Nephron (organoid): Measurements from ENCODE around the gene AFAP1L1.

Source experiments
- H3K27ac Mint-ChIP-seq, 3 experiments: 2 replicates each; pipeline ENCODE4 v1.8.0; 2020; ENCODE audit warnings: mixed read lengths in 3 of 3, mild to moderate bottlenecking in 2 of 3, moderate library complexity in 1 of 3
- H3K27me3 Mint-ChIP-seq: 2 replicates; pipeline ENCODE4 v1.8.0; 2021; ENCODE audit warnings: low read depth, mild to moderate bottlenecking, moderate library complexity, mixed read lengths
- H3K36me3 Mint-ChIP-seq: 2 replicates; pipeline ENCODE4 v1.8.0; 2020; ENCODE audit warnings: low read depth, mixed read lengths
- H3K4me1 Mint-ChIP-seq: 2 replicates; pipeline ENCODE4 v1.8.0; 2020; ENCODE audit warnings: mixed read lengths
- H3K4me3 Mint-ChIP-seq, 3 experiments: 2 replicates each; pipeline ENCODE4 v1.8.0; 2020; ENCODE audit warnings: mild to moderate bottlenecking in 3 of 3, mixed read lengths in 3 of 3, moderate library complexity in 2 of 3
- H3K9me3 Mint-ChIP-seq: 2 replicates; pipeline ENCODE4 v1.8.0; 2020; ENCODE audit warnings: mixed read lengths
- TF ChIP-seq, protein P1 (sequence below), 3 experiments: fragments of 200-600 bp; sonication (generic); IDR thresholded peaks; one replicate each; pipeline ENCODE4 v1.5.0; 2021; ENCODE audit warnings: antibody characterized with exemption in 3 of 3; ENCODE audit not compliant: unreplicated experiment in 3 of 3

Gene AFAP1L1

DNA sequence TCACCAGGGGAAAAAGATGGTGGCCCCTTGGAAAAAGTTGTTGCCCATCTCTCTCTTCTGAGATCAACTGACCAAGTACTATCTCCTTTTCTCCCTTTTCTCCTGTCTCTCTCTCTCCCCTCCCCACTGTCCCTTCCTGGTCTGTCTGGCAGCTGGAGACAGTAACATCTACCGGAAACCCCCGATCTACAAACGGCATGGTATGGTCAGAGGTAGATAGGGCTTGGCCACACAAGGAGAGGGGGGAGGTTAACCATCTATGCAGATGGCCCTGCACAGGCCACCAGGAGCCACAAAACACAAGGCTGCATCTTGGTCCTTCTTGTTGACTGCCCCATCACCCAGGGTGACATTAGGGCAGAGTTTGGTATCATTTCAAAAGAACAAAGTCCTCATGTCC is 29.3 kb upstream of the AFAP1L1 start:
- Mint-ChIP-seq H3K27ac (no peak overlapping the region), H3K27me3 (peaks cover 46% of the 10 kb centered on the region), H3K4me1 (peaks cover 2% of the 10 kb centered on the region), H3K9me3 (no peaks in the 10 kb centered on the region), H3K36me3 (no peaks in the 10 kb centered on the region), H3K4me3 (no peak overlapping the region)
- TF ChIP-seq, protein P1, sequence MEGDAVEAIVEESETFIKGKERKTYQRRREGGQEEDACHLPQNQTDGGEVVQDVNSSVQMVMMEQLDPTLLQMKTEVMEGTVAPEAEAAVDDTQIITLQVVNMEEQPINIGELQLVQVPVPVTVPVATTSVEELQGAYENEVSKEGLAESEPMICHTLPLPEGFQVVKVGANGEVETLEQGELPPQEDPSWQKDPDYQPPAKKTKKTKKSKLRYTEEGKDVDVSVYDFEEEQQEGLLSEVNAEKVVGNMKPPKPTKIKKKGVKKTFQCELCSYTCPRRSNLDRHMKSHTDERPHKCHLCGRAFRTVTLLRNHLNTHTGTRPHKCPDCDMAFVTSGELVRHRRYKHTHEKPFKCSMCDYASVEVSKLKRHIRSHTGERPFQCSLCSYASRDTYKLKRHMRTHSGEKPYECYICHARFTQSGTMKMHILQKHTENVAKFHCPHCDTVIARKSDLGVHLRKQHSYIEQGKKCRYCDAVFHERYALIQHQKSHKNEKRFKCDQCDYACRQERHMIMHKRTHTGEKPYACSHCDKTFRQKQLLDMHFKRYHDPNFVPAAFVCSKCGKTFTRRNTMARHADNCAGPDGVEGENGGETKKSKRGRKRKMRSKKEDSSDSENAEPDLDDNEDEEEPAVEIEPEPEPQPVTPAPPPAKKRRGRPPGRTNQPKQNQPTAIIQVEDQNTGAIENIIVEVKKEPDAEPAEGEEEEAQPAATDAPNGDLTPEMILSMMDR (IDR thresholded peaks at IDR 0.05; ENCODE audit: unreplicated experiment in 3 of 3): no peak

DNA sequence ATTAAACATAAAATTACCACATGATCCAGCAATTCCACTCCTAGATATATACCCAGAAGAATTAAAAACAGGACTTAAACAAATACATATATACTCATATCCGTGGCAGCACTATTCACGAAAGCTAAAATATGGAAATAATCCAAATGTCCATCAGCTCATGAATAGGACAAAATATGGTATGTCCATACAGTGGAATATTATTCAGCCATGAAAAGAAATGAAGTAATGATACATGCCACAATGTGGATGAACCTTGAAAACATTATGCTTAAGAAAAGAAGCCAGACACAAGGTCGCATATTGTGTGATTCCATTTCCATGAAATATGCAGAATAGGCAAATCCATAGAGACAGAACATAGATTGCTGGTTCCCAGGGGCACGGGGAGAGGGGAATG is 24.8 kb upstream of the AFAP1L1 start:
- Mint-ChIP-seq H3K9me3 (no peaks in the 10 kb centered on the region), H3K36me3 (no peaks in the 10 kb centered on the region), H3K4me3 (no peak overlapping the region), H3K4me1 (no peaks in the 10 kb centered on the region), H3K27ac (no peak overlapping the region), H3K27me3 (peaks cover 28% of the 10 kb centered on the region)
- TF ChIP-seq, protein P1 (IDR thresholded peaks at IDR 0.05; ENCODE audit: unreplicated experiment in 3 of 3): no peak

DNA sequence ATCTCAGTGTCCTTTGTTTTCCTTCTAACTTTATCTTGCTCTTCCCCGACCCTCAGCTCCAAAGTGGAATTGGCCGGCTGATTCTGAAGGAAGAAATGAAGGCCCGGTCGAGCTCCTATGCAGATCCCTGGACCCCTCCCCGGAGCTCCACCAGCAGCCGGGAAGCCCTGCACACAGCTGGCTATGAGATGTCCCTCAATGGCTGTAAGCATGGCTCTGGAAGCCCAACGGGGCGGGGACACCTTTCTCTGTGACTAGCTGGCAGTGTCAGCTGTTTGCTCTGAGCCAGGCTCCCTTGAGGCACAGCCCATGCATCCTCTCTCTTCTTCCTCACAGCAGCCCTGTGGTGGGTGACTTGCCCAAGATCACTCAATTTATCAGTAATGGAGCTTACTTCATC is 23.9 kb upstream of the AFAP1L1 start:
- no peaks in the 10 kb centered on the region for H3K36me3 Mint-ChIP-seq
- peaks cover 21% of the 10 kb centered on the region for H3K27me3 Mint-ChIP-seq
- no peak overlapping the region for H3K27ac Mint-ChIP-seq
- H3K4me1 Mint-ChIP-seq: no peaks in the 10 kb centered on the region
- H3K9me3 Mint-ChIP-seq: no peaks in the 10 kb centered on the region
- TF ChIP-seq, protein P1 (IDR thresholded peaks at IDR 0.05; ENCODE audit: unreplicated experiment in 3 of 3): no peak
- no peak overlapping the region for H3K4me3 Mint-ChIP-seq

DNA sequence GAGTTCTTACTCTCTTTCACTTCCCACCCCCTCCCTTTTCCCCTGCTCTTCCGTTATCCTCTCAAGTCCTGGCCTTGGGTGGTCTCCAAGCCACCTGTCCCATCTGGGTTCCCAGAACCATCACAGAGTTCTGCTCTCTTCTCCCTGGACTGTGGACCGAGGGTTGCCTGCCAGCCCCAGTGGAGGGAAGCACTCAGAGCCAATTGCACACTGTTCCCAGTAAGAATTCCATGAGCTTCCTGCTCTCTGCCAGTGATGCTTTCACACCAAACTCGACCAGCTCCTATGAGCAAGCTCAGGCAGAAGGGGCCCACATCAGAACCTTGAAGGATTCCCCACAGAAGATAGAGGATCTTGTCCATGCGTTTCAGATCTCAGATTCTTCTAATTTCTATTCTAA is 20.1 kb upstream of the AFAP1L1 start:
- Mint-ChIP-seq H3K9me3 (no peaks in the 10 kb centered on the region), H3K27ac (no peak overlapping the region), H3K36me3 (no peaks in the 10 kb centered on the region), H3K4me1 (no peaks in the 10 kb centered on the region), H3K27me3 (peaks cover 25% of the 10 kb centered on the region), H3K4me3 (no peak overlapping the region)
- TF ChIP-seq, protein P1 (IDR thresholded peaks at IDR 0.05; ENCODE audit: unreplicated experiment in 3 of 3): no peak

DNA sequence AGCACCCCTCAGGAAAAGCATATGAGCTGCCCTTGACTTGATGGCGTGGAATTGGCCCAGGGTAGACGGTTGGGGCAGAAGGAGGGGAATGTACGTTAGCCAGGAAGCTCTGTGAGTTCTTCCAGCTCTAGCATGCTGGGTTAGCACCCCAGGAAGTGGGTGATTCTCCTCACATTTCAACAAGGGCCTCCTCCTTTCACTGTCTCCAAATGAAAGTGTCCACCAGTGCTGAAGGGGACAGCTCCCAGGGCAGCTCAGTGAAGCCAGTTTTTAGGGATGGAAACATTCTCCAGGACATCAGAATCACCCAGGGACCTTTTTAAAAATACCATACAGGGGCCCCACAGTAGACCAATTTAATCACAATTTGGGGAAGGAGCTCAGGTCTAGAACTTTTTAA is 17.2 kb upstream of the AFAP1L1 start:
- Mint-ChIP-seq H3K27ac (no peak overlapping the region), H3K36me3 (no peaks in the 10 kb centered on the region), H3K27me3 (peaks cover 23% of the 10 kb centered on the region), H3K4me1 (no peaks in the 10 kb centered on the region), H3K9me3 (no peaks in the 10 kb centered on the region), H3K4me3 (no peak overlapping the region)
- TF ChIP-seq, protein P1 (IDR thresholded peaks at IDR 0.05; ENCODE audit: unreplicated experiment in 3 of 3): no peak

DNA sequence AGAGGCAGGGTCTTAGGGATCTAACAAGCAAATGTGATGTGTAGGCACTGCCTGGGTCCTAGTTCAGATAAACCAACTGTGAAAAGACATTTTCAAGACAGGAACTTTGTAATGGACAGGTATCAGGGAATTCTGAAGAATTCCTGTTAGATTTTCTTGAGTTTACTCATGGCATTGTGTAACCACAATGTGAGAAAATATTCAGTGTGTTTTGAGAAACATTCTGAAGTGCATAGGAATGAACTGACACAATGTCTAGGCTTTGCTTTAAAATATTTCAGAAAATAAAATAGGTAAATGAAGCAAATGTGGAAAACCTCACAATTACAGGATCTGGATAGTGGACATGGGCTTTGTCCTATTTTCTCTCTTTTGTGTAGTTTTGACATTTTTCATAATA is 15.2 kb upstream of the AFAP1L1 start:
- Mint-ChIP-seq H3K4me1 (no peaks in the 10 kb centered on the region), H3K27me3 (peaks cover 36% of the 10 kb centered on the region), H3K36me3 (no peaks in the 10 kb centered on the region), H3K27ac (no peak overlapping the region), H3K4me3 (no peak overlapping the region), H3K9me3 (no peaks in the 10 kb centered on the region)
- TF ChIP-seq, protein P1 (IDR thresholded peaks at IDR 0.05; ENCODE audit: unreplicated experiment in 3 of 3): no peak
